Activated T-cell treated with anti-CD3 and anti-CD28 coated beads for 24 hours (primary cell): ENCODE measurements around the gene NR2C2AP.
"Not testable (repeated sequence)": the region's sequence is repeated elsewhere in the genome, so short reads cannot be mapped to it uniquely, and the experiment has no call there.

ENCODE experiments used
- DNase-seq: peaks from one replicate; pipeline ENCODE4 v3.0.0-alpha.2; 2020; ENCODE audit warnings: low read depth

The NR2C2AP gene

GRCh38 chr19:19181488-19181998 lies 21.7 kb downstream of the NR2C2AP start:
- DNase-seq, result no peak

- no peak for DNase-seq
Observed at GRCh38 chr19:19179548-19180441, 23.4 kb downstream of the NR2C2AP start.

GRCh38 chr19:19176950-19177349 lies 26.3 kb downstream of the NR2C2AP start:
- DNase-seq, result no peak

GRCh38 chr19:19173243-19173642 lies 30.0 kb downstream of the NR2C2AP start:
- not testable (repeated sequence) for DNase-seq

- DNase-seq, result no peak
Observed at GRCh38 chr19:19171821-19172532, 31.2 kb downstream of the NR2C2AP start.

- DNase-seq, result no peak
Observed at GRCh38 chr19:19170873-19171672, 32.1 kb downstream of the NR2C2AP start.

GRCh38 chr19:19170053-19170872 lies 33.0 kb downstream of the NR2C2AP start, which contains the start of gene MEF2B:
Gene MEF2B, minus strand, starts transcription at chr19:19170263. Its CDS starts 19,528 bp downstream, at chr19:19150735.
- DNase-seq, result peak; percentile 74

GRCh38 chr19:19169236-19170052 lies 33.8 kb downstream of the NR2C2AP start:
- DNase-seq, result no peak

- no peak for DNase-seq
Observed at GRCh38 chr19:19167612-19168011, 35.6 kb downstream of the NR2C2AP start.

- DNase-seq, result no peak
Observed at GRCh38 chr19:19165396-19165795, 37.8 kb downstream of the NR2C2AP start.

- DNase-seq, result no peak
Observed at GRCh38 chr19:19162495-19162894, 40.7 kb downstream of the NR2C2AP start.

GRCh38 chr19:19160461-19161035 lies 42.7 kb downstream of the NR2C2AP start:
- no peak for DNase-seq

- no peak for DNase-seq
Observed at GRCh38 chr19:19159534-19159933, 43.7 kb downstream of the NR2C2AP start.

GRCh38 chr19:19157808-19158207 lies 45.4 kb downstream of the NR2C2AP start:
- no peak for DNase-seq

GRCh38 chr19:19155495-19156219 lies 47.6 kb downstream of the NR2C2AP start:
- DNase-seq, result no peak

- no peak for DNase-seq
Observed at GRCh38 chr19:19154768-19155494, 48.3 kb downstream of the NR2C2AP start.

- DNase-seq, result no peak
Observed at GRCh38 chr19:19152668-19153384, 50.4 kb downstream of the NR2C2AP start.

GRCh38 chr19:19151418-19151817 lies 51.8 kb downstream of the NR2C2AP start:
- DNase-seq, result no peak
